Femur (tissue), 1 donor: ENCODE measurements around the gene SLC25A12.
"Not testable (repeated sequence)": the region's sequence is repeated elsewhere in the genome, so short reads cannot be mapped to it uniquely, and the experiment has no call there.

Experiments used
- DNase-seq: peaks from one replicate; pipeline ENCODE4 v3.0.0-alpha.2; 2017

Gene SLC25A12

DNA sequence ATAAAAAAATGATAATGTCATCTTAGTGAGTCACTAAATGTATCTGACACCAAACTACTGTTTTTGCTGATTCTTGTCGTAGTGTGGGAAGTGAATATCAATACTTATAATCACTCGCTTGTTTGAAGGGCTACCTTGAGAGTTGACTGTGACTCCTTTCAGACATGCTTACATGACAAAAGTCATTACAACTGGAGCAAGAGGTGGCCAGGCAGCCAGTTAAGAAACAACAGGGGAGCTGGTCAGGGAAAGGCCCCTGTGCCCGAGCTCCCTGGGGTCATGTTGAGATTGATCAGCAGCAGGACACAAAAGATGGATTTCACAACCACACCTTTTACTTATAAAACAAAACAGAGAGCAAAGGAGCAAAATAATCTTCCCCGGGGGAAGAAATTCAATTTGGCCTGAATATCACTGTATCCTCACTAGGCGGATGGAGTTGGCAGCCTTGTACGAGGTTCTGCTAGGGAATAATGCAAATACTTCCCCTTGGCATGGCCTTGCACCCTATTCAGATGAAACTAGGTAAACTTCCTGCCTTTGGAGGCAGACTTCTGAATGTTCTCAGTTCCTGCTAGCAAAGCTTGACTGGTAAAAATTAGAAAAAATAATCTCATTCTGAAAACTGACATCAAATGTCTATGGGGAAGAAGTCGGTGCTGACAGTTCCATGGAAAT lies 105.6 kb downstream of the SLC25A12 start:
- DNase-seq, result no peak

DNA sequence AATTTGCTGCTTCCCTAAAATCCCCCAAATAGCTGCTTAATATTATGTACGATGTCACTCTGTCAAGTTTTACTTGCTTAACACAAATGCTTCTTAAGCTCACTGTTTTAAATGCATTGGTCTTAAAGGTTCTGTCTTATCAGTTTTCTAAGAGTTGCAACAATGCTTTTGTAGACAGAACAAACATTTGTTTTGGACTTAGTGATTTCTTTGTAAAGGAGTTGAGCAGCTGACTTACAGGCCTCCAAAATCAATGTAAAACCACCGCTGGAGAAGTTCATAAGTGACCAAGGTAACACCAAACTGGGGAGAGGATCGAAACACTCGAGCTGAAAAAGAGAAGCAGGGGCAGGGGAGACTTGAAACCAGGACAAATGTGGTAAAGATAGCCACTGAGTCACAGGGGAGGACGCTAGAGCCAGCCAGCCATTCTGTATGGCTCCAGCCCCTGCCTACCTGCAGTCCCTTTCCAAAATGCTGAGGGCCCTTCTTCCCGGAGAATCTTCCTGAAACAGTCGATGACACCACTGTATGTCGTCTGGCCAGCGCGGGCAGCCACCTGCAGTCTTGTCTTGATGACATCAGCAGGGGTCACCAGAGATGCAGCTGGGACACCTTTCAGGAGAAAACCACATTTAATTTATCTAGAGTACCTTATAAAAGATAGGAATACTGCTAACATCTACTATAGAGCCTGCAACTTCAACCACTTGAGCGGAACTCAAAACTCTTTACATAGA lies 106.5 kb downstream of the SLC25A12 start:
- DNase-seq, result no peak

DNA sequence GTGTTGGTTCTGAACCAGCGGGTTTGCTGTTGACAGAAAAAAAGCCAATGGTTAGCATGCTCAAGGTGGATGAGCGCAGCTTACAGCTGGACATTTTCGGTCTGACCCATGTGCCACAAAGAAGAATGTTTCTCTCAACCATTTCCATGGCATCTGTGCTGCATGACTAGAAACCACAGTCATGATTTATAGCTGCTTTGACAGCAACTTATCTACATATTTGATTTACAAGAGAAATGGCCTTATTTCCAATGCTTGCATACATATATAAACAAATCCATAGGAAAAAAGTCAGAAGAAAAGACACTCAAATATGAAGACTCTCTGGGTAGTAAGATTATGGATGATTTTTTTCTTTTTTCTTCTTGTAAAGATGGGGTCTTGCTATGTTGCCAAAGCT lies 108.6 kb downstream of the SLC25A12 start:
- no peak for DNase-seq

DNA sequence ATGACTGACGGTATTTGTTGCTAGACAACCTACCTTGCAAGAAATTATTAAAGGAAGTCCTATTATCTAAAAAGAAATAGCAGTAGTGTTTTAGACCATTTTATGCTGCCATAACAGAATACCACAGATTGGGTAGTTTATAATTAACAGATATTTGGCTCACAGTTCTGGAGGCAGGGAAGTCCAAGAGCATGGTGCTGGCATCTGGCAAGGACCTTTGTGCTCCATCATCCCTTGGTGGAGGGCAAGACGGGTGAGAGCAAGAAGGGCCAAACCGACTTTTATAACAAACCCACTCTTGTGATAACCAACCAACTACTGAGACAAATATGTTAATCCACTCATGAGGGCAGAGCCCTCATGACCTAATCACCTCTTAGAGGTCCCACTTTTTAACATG lies 115.5 kb downstream of the SLC25A12 start:
- DNase-seq, result no peak

DNA sequence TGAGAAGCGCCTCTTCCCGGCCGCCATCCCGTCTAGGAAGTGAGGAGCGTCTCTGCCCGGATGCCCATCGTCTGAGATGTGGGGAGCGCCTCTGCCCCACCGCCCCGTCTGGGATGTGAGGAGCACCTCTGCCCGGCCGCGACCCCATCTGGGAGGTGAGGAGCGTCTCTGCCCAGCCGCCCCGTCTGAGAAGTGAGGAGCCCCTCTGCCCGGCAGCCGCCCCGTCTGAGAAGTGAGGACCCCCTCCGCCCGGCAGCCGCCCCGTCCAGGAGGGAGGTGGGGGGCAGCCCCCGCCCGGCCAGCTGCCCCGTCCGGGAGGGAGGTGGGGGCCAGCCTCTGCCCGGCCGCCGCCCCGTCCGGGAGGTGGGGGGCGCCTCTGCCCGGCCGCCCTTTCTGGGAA lies 119.5 kb downstream of the SLC25A12 start:
- not testable (repeated sequence) for DNase-seq

DNA sequence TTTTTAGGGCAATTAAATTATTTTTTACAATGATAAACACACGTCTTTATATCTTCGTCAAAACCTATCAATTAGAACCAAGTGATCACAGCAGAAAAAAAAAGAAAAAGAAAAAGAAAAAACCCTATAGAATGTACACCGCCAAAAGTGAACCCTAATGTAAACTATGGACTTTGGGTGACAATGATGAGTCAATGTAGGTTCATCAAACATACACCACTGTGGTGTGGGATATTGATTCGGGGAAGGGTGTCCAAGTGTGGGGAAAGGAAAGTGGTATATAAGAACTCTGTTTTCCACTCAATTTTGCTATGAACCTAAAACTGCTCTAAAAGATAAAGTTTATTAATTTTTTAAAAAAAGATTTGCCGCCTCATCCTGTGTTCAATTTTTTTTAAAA lies 121.7 kb downstream of the SLC25A12 start:
- no peak for DNase-seq

DNA sequence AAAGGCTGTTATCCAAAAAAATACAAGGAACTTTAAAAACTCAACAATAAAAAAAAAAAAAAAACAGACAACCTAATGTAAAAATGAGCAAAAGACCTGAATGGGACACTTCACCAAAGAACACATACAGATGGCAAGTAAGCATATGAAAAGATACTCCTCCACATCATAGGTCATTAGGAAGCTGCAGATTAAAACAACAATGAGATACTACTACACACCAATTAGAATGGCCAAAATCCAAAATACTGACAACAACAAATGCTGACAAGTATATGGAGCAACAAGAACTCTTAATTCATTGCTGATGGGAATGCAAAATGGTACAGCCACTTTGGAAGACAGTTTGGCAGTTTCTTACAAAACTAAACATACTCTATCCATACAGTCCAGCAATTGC lies 122.6 kb downstream of the SLC25A12 start:
- no peak for DNase-seq

DNA sequence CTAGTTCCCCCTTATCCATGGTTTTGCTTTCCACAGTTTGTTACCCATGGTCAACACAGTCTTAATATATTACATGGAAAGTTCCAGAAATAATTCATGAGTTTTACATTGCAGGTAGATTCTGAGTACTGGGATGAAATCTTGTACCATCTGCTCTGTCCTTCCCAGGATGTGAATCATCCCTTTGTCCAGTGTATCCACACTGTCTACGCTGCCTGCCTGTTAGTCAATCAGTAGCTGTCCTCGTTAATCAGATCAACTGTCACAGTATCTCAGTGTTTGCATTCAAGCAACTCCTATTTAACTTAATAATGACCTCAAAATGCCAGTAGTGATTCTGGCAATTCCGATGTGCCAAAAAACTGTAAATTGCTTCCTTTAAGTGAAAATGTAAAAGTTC lies 130.4 kb downstream of the SLC25A12 start:
- DNase-seq, result no peak

DNA sequence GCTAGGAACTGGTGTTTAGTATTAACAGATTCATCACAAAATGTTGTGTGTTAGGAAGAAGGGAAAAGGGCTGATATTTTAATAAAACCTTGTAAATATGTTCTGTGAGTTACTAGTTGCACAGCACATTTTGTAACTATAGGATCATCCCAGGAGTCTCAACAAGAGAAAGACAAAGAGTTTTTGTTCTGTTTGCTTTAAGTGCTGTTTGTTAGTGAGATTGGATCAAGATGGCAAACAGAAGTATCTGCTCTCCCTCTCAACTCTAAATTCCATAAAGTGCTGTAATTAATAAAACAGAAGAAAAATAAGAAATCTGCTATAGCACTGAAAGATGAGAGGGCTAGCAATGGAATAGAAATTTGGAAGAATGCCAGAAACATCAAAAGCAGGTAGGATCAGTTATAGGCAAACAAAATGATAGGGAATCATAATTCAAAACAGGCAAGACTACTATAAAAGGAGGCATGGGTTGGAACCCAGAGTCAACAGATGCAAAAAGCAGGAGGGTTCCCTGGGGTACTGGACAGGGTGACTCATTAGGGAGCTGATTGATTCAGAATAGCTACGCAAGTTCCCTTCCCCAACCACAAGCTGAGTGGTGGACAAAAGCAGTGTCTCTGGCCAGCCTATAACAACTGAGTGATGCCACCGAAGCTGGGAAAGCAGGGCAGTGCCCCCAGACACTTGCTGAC lies 131.0 kb downstream of the SLC25A12 start:
- no peak for DNase-seq

DNA sequence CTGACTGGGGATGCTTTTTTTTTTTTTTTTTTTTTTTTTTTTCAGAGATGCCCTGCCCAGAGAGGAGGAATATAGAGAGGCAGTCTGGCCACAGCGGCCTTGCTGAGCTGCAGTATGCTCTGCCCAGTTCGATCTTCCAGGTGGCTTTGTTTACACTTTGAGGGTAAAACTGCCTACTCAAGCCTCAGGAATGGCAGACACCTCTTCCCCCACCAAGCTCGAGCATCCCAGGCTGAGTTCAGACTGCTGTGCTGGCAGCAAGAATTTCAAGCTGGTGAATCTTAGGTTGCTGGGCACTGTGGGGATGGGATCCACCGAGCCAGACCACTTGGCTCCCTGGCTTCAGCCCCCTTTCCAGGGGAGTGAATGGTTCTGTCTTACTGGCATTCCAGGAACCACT lies 132.9 kb downstream of the SLC25A12 start:
- not testable (repeated sequence) for DNase-seq

DNA sequence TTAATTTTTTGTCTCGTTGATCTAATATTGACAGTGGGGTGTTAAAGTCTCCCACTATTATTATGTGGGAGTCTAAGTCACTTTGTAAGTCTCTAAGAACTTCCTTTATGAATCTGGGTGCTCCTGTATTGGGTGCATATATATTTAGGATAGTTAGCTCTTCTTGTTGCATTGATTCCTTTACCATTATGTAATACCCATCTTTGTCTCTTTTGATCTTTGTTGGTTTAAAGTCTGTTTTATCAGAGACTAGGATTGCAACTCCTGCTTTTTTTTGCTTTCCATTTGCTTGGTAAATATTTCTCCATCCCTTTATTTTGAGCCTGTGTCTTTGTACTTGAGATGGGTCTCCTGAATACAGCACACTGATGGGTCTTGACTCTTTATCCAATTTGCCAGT lies 135.3 kb downstream of the SLC25A12 start:
- DNase-seq, result not testable (repeated sequence)

DNA sequence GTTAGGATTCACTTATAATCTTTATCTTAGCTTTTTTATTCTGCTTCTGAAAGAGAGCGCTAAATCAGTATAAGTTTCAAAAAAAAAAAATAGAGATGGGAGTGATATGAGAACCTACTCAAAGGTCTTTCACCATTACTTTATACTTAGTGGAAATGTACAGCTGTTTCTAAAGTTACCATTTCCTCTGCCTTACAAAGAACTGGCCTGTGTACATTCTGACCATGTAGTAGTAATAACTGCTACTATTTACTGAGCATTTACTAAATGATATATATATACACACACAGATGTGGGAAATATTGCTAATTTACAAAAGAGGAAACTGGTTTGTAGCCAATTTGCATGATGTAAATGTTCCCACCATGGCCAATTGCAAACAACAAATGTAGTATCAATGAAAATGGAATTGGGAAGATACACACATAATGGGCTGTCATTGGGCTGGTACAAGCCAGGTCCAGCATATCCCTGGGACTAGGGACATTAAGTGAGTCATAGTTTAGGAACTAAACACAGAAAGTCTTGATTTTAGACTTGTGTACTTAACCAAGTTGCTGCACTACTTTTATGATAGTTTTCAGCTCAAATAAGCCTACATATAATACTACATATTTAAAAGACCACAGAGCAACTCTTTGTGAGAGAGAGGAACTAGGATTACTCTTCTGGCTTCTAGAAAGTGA lies 139.6 kb downstream of the SLC25A12 start:
- no peak for DNase-seq

DNA sequence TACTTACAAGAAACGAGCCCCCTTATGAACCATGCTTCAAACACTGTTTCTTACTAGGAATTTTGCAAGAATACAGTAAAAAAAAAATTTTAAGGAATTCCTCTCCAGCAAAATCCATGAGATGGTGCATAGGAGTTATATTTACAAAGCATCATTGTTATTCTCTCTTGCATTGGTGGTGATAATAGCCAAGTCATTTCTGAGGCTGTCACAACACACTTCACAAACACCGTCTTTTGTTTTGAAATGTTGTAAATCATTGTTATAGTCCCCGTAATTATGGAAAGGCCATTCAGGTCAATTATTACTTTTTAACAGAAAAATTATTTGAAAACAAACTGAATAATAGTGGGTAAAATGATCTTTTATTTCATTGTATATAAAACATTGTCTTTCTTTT lies 146.7 kb downstream of the SLC25A12 start:
- no peak for DNase-seq

DNA sequence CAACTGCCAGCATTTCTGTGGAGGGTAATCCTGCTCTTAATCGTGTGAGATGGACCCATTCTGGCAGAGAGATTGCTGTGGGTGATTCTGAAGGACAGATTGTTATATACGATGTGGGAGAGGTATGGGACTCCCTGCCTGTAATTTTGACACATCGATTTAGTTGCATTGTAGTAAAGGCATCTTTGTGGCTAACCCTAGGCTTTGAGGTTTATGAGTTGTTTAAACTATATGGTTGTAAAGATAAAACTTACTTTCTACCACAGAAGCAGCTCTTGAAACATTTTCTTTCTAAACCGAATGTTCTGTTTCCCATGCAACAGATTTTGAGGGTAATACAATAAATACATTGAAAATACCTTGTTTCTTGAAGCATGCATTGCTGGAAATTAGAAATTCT lies 148.2 kb downstream of the SLC25A12 start:
- DNase-seq, result no peak

DNA sequence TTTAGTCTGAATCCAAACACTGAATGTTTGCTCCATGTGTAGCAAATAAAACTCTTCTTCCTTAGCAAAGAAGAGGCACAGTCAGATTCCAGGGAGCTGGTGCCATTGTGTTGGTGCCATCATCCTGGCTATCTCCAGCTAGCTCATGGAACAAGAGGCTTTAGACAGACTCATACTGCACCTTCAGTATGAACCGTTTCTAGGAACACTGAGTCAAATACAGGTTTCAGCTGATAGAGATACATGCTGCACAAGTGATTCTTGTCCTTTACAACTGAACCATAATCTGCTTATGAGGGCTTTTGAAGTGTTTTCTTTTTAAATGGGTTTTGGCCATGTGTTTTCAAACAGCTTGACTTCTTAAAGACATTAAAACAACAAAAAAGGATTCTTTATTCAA lies 148.9 kb downstream of the SLC25A12 start:
- no peak for DNase-seq

DNA sequence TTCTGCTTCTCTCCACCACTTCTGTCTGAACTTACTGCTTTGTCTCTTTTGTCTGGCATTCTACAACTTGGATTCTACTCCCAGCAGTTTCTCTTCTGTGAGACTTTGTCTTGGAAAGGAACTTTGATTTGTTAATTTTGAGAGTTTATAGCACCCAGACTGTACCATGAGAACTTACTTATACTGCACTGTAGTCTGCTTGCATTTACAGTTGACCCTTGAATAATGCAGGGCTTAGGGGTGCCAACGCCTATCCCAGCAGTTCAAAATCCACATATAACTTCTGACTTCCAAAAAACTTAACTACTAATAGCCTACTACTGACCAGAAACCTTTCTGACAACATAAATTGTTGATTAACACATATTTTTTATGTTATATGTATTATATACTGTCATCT lies 151.3 kb downstream of the SLC25A12 start:
- no peak for DNase-seq

DNA sequence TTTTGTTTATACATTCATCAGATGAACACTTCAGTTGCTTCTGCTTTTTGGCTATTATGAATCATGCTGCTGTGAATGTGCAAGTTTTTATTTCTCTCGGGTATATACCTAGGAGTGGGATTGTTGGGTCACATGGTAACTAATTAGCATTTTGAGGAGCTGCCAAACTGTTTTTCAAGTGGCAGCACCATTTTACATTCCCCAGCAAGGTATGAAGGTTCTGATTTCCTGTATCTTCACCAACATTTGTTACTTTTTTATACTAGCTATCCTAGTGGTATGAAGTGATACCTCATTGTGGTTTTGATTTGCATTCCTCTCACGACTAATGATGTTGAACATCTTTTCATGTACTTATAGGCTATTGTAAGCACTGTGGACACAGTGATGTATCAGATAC lies 152.9 kb downstream of the SLC25A12 start:
- no peak for DNase-seq

DNA sequence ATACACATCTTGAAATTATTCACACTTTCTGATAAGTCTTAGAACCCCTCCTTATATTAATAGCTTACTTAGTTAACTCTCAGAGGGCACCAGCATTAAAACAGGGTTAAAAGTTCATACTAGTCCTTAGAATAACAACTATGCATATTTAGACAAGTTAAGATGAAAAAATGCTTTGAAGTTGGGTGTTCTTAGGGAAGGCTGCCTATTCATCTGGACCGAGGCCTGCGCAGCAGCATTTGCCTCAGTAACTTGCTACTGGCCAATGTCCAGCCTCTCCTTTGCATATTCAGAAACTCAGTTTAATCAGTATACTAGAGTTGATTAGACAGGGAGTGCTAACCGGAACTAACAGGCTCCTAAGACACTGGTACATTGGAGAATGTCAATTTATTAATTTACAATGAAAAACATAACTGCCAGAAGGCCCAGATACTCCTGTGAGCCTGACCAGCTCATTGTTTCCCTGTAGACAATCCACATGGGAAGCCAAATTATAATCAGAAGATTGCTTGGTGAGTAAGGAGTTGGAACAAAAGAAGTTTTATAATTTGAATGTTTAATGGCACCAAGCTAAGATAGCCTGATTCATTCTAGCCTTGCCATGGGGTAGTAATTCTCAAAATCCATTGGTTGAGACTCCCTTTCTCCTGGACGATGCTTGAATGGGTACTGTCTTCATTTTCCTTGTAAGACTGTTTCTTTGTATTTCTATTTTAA lies 157.9 kb downstream of the SLC25A12 start:
- DNase-seq, result no peak
